IMR-90 (cell line): ENCODE measurements around the gene TRPC6. TPM values are rescaled to one million over a fixed set of nuclear protein-coding genes. Genes with fewer than 3 reads are reported as not detected.

Source experiments
- ATAC-seq: fragments of 200-7000 bp; cut with Tn5 transposase; 2 replicates; pipeline ENCODE4 v1.9.1; 2020; ENCODE audit warnings: low read depth, mild to moderate bottlenecking, moderate library complexity
- BruUV-seq: library from RNA; stranded (reverse); fragments of 400-500 nt; replicated peaks from 2 replicates; lab custom pipeline; 2021; lab: Mats Ljungman, UMichigan
- CTCF ChIA-PET: fragments of 300-600 bp; formaldehyde crosslinking; extraction: SDS; loops from one replicate; lab custom pipeline; 2021; ENCODE audit warnings: antibody characterized with exemption; lab: Yijun Ruan, JAX
- POLR2A ChIA-PET: fragments of 300-600 bp; sonication (Branson Sonifier 250); formaldehyde crosslinking; loops from one replicate; lab custom pipeline; 2022; ENCODE audit warnings: antibody characterized with exemption; ENCODE audit not compliant: unreplicated experiment; lab: Charles Lee
- DNase-seq: peaks from one replicate; pipeline ENCODE4 v3.0.0; 2013
- H2AFZ ChIP-seq: replicated peaks from 2 replicates; pipeline ENCODE3; 2013; ENCODE audit warnings: low read length, mild to moderate bottlenecking; ENCODE audit not compliant: poor library complexity
- H2AK5ac ChIP-seq: 2 replicates; pipeline ENCODE4 v1.6.1; 2013; ENCODE audit warnings: low read depth, low read length, inconsistent platforms
- H2AK9ac ChIP-seq: replicated peaks from 2 replicates; pipeline ENCODE3; 2013; ENCODE audit warnings: mild to moderate bottlenecking, low read depth, low read length, moderate library complexity; ENCODE audit not compliant: poor library complexity
- H2BK120ac ChIP-seq: 2 replicates; pipeline ENCODE4 v1.6.1; 2013; ENCODE audit warnings: low read depth, low read length, inconsistent platforms
- H2BK15ac ChIP-seq: 3 replicates; pipeline ENCODE4 v1.6.1; 2013; ENCODE audit warnings: low read depth, low read length, inconsistent platforms
- H2BK20ac ChIP-seq: 2 replicates; pipeline ENCODE4 v1.6.1; 2013; ENCODE audit warnings: low read depth, mild to moderate bottlenecking, inconsistent platforms, low read length, moderate library complexity
- H2BK5ac ChIP-seq: 2 replicates; pipeline ENCODE4 v1.6.1; 2013; ENCODE audit warnings: mild to moderate bottlenecking, low read depth, low read length, inconsistent platforms; ENCODE audit not compliant: poor library complexity, severe bottlenecking
- H3K14ac ChIP-seq: replicated peaks from 2 replicates; pipeline ENCODE4 v1.6.1; 2013; ENCODE audit warnings: low read depth, low read length, inconsistent platforms
- H3K18ac ChIP-seq: 2 replicates; pipeline ENCODE4 v1.6.1; 2013; ENCODE audit warnings: low read depth, low read length, control low read depth
- H3K23ac ChIP-seq: 2 replicates; pipeline ENCODE4 v1.6.1; 2013; ENCODE audit warnings: low read depth, low read length, inconsistent platforms
- H3K27ac ChIP-seq: 2 replicates; pipeline ENCODE4 v1.5.1; 2013; ENCODE audit warnings: mild to moderate bottlenecking, control low read depth, low read length; ENCODE audit not compliant: insufficient read depth
- H3K27me3 ChIP-seq: 2 replicates; pipeline ENCODE4 v1.6.1; 2013; ENCODE audit warnings: low read length; ENCODE audit not compliant: control insufficient read depth, insufficient read depth
- H3K36me3 ChIP-seq: 2 replicates; pipeline ENCODE4 v1.6.1; 2013; ENCODE audit warnings: low read length, mixed read lengths; ENCODE audit not compliant: control insufficient read depth, insufficient read depth
- H3K4ac ChIP-seq: 2 replicates; pipeline ENCODE4 v1.6.1; 2013; ENCODE audit warnings: low read depth, low read length, inconsistent platforms
- H3K4me1 ChIP-seq: 2 replicates; pipeline ENCODE4 v1.6.1; 2013; ENCODE audit warnings: low read length, mixed read lengths; ENCODE audit not compliant: control insufficient read depth, insufficient read depth
- H3K4me2 ChIP-seq: 2 replicates; pipeline ENCODE4 v1.6.1; 2013; ENCODE audit warnings: low read depth, mild to moderate bottlenecking, control low read depth, low read length, moderate library complexity
- H3K4me3 ChIP-seq: 2 replicates; pipeline ENCODE4 v1.5.1; 2013; ENCODE audit warnings: low read depth, mild to moderate bottlenecking, control low read depth, low read length, moderate library complexity; ENCODE audit not compliant: insufficient read depth
- H3K56ac ChIP-seq: 2 replicates; pipeline ENCODE4 v1.6.1; 2013; ENCODE audit warnings: low read length, inconsistent platforms; ENCODE audit not compliant: insufficient read depth; ENCODE audit errors: extremely low read depth
- H3K79me1 ChIP-seq, 2 experiments: 2 replicates each; pipeline ENCODE4 v1.6.1; 2013; ENCODE audit warnings: low read length in 2 of 2, inconsistent platforms in 1 of 2, low read depth in 1 of 2
- H3K9ac ChIP-seq: 2 replicates; pipeline ENCODE4 v1.6.1; 2013; ENCODE audit warnings: low read depth, low read length, control low read depth
- H3K9me1 ChIP-seq: 2 replicates; pipeline ENCODE4 v1.6.1; 2013; ENCODE audit warnings: low read length, inconsistent platforms; ENCODE audit not compliant: insufficient read depth
- H3K9me3 ChIP-seq: 2 replicates; pipeline ENCODE4 v1.6.1; 2013; ENCODE audit warnings: low read length; ENCODE audit not compliant: control insufficient read depth, insufficient read depth
- H4K20me1 ChIP-seq: 2 replicates; pipeline ENCODE4 v1.6.1; 2013; ENCODE audit warnings: low read length, inconsistent platforms; ENCODE audit not compliant: insufficient read depth
- H4K5ac ChIP-seq: 2 replicates; pipeline ENCODE4 v1.6.1; 2013; ENCODE audit warnings: mild to moderate bottlenecking, low read depth, low read length, control low read depth
- H4K8ac ChIP-seq, 2 experiments: 2 replicates each; pipeline ENCODE4 v1.6.1; 2013; ENCODE audit warnings: low read depth in 2 of 2, low read length in 2 of 2, control low read depth in 1 of 2, inconsistent platforms in 1 of 2
- H4K91ac ChIP-seq: 2 replicates; pipeline ENCODE4 v1.6.1; 2013; ENCODE audit warnings: low read depth, low read length, inconsistent platforms; ENCODE audit not compliant: insufficient read depth
- BHLHE40 ChIP-seq: fragments of 150-350 bp; IDR thresholded peaks from 2 replicates; pipeline ENCODE4 v1.6.1; 2016; ENCODE audit warnings: mild to moderate bottlenecking, low read depth, low read length
- CEBPB ChIP-seq: IDR thresholded peaks from 2 replicates; pipeline ENCODE4 v1.6.1; 2012; ENCODE audit warnings: low read depth, low read length, improper control_type of control experiment
- CHD1 ChIP-seq: IDR thresholded peaks from 2 replicates; pipeline ENCODE4 v1.6.1; 2012; ENCODE audit warnings: low read depth, low read length, improper control_type of control experiment
- FOS ChIP-seq: fragments of 150-350 bp; IDR thresholded peaks from 2 replicates; pipeline ENCODE4 v1.6.1; 2016; ENCODE audit warnings: low read depth, low read length
- MAFK ChIP-seq: IDR thresholded peaks from 2 replicates; pipeline ENCODE4 v1.6.1; 2012; ENCODE audit warnings: low read depth, low read length, improper control_type of control experiment
- MAZ ChIP-seq: IDR thresholded peaks from 2 replicates; pipeline ENCODE4 v1.6.1; 2012; ENCODE audit warnings: low read depth, mild to moderate bottlenecking, low read length, improper control_type of control experiment, moderate library complexity, borderline replicate concordance
- MXI1 ChIP-seq: IDR thresholded peaks from 2 replicates; pipeline ENCODE4 v1.6.1; 2012; ENCODE audit warnings: low read depth, mild to moderate bottlenecking, low read length, moderate library complexity, borderline replicate concordance
- NFE2L2 ChIP-seq: fragments of 150-350 bp; IDR thresholded peaks from 2 replicates; pipeline ENCODE4 v1.6.1; 2016; ENCODE audit warnings: low read depth, mild to moderate bottlenecking, low read length
- POLR2A ChIP-seq: IDR thresholded peaks from 2 replicates; pipeline ENCODE4 v1.6.1; 2012; ENCODE audit warnings: mild to moderate bottlenecking, low read depth, low read length
- RAD21 ChIP-seq: IDR thresholded peaks from 2 replicates; pipeline ENCODE4 v1.6.1; 2012; ENCODE audit warnings: low read length, improper control_type of control experiment
- RCOR1 ChIP-seq: IDR thresholded peaks from 2 replicates; pipeline ENCODE4 v1.6.1; 2012; ENCODE audit warnings: mild to moderate bottlenecking, low read length, improper control_type of control experiment; ENCODE audit not compliant: insufficient replicate concordance
- RFX5 ChIP-seq: IDR thresholded peaks from 2 replicates; pipeline ENCODE4 v1.8.0; 2012; ENCODE audit warnings: low read depth, mild to moderate bottlenecking, low read length, moderate library complexity
- SMC3 ChIP-seq: fragments of 150-350 bp; IDR thresholded peaks from 2 replicates; pipeline ENCODE4 v1.6.1; 2016; ENCODE audit warnings: low read depth, mild to moderate bottlenecking, antibody characterized with exemption, low read length, moderate library complexity
- dilution Hi-C: fragments of 300-500 bp; cut with HindIII; formaldehyde crosslinking; loops from one replicate; pipeline ENCODE4 v1.14.3; 2018; ENCODE audit warnings: low sequenced_read_pairs; ENCODE audit not compliant: unreplicated experiment
- in situ Hi-C: fragments of 300-500 bp; cut with MboI; formaldehyde crosslinking; loops from 3 replicates; pipeline ENCODE4 v1.14.3; 2019; ENCODE audit warnings: low sequenced_read_pairs, inconsistent platforms, mixed read lengths
- intact Hi-C: fragments of 100-400 bp; cut with micrococcal nuclease; formaldehyde crosslinking; loops from 2 replicates; pipeline ENCODE4 v1.10.0; 2022
- polyA plus RNA-seq, 3 experiments: library from polyadenylated mRNA; depleted of rRNA; stranded (reverse); fragments of >200 nt; gene quantifications; 2 replicates each; pipeline ENCODE4 v1.2.3, GENCODE V29; 2012; ENCODE audit warnings: low replicate concordance in 1 of 3
- total RNA-seq: library from RNA; depleted of rRNA; stranded (reverse); fragments of >200 nt; gene quantifications from 2 replicates; pipeline ENCODE4 v1.2.3, GENCODE V29; 2012
- TF ChIP-seq, protein P1 (sequence below): fragments of 150-350 bp; IDR thresholded peaks from 2 replicates; pipeline ENCODE4 v1.6.1; 2016; ENCODE audit warnings: low read depth, mild to moderate bottlenecking, low read length, moderate library complexity, borderline replicate concordance
- TF ChIP-seq, protein P2 (sequence below): fragments of 150-350 bp; IDR thresholded peaks from 2 replicates; pipeline ENCODE4 v1.6.1; 2017; ENCODE audit warnings: mild to moderate bottlenecking, antibody characterized with exemption, low read length, low read depth
- TF ChIP-seq, protein P3 (sequence below): conservative IDR thresholded peaks from 2 replicates; pipeline ENCODE4 v1.5.1; 2012; ENCODE audit warnings: mild to moderate bottlenecking, low read depth, low read length, improper control_type of control experiment

Gene TRPC6
- total and polyA plus RNA-seq, 2 of the 4 experiments (the other 2 are of a cell fraction): 0.99 to 2.3 TPM

DNA sequence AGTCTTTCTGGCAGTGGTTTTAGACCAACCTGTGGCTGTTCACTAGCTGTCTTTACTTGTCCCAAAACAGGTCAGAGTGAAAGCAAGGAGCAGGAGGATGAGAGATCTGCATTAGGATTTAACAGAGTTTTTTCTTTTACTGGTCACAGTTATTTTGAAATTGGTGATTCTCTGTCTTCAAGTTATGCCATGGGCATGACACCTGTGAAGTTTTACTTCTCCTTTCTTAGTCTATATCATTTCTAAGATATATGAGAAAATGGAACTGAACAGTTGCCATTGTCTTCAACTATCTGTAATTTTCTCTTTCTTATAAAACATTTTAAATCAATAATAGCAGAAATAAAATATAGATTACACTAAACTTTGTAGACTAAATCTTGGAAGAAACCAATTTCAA, 60.6 kb downstream of the TRPC6 start:
- H3K4me3 ChIP-seq: no peak overlapping the region
- no peak overlapping the region for H3K23ac ChIP-seq
- H4K5ac ChIP-seq: no peak overlapping the region
- no peak overlapping the region for H4K8ac ChIP-seq
- H3K14ac ChIP-seq: no peak overlapping the region
- no peak overlapping the region for H2BK120ac ChIP-seq
- no peak overlapping the region for H3K18ac ChIP-seq
- H3K9me3 ChIP-seq: no peaks in the 10 kb centered on the region
- no peaks in the 10 kb centered on the region; a peak in 1 of 4 replicates for H3K79me1 ChIP-seq
- H3K27ac ChIP-seq: no peak overlapping the region
- DNase-seq (no peak), ATAC-seq (no peak)
- CTCF ChIA-PET: interaction anchor here (0.8 kb wide), 1 partner anchor 10 kb away, joined by 3 read pairs; no protein-coding TSS in a partner anchor
- no peak overlapping the region for H3K9ac ChIP-seq
- no peak overlapping the region for H4K91ac ChIP-seq
- dilution Hi-C loops: no loop called here
- H2BK20ac ChIP-seq: no peak overlapping the region
- H3K56ac ChIP-seq: no peak overlapping the region
- BruUV-seq: no TSS peak
- H4K20me1 ChIP-seq: no peaks in the 10 kb centered on the region
- H2AK9ac ChIP-seq: no peak overlapping the region
- peaks cover 1% of the 10 kb centered on the region; the same call in 1 of the 2 replicates for H3K36me3 ChIP-seq
- H2AK5ac ChIP-seq: no peak overlapping the region
- intact Hi-C loops: loop anchor here (1.0 kb wide), 1 partner anchor 47 kb away; no protein-coding TSS in a partner anchor
- TF ChIP-seq, protein P1, sequence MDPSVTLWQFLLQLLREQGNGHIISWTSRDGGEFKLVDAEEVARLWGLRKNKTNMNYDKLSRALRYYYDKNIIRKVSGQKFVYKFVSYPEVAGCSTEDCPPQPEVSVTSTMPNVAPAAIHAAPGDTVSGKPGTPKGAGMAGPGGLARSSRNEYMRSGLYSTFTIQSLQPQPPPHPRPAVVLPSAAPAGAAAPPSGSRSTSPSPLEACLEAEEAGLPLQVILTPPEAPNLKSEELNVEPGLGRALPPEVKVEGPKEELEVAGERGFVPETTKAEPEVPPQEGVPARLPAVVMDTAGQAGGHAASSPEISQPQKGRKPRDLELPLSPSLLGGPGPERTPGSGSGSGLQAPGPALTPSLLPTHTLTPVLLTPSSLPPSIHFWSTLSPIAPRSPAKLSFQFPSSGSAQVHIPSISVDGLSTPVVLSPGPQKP: no peak
- TF ChIP-seq RFX5 (no peak), BHLHE40 (no peak), CHD1 (no peak), RCOR1 (no peak), CEBPB (no peak), POLR2A (no peak), MXI1 (no peak), NFE2L2 (no peak), MAZ (no peak), SMC3 (no peak), FOS (no peak), MAFK (no peak), RAD21 (no peak)
- TF ChIP-seq, protein P2, sequence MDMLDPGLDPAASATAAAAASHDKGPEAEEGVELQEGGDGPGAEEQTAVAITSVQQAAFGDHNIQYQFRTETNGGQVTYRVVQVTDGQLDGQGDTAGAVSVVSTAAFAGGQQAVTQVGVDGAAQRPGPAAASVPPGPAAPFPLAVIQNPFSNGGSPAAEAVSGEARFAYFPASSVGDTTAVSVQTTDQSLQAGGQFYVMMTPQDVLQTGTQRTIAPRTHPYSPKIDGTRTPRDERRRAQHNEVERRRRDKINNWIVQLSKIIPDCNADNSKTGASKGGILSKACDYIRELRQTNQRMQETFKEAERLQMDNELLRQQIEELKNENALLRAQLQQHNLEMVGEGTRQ: no peak
- TF ChIP-seq, protein P3, sequence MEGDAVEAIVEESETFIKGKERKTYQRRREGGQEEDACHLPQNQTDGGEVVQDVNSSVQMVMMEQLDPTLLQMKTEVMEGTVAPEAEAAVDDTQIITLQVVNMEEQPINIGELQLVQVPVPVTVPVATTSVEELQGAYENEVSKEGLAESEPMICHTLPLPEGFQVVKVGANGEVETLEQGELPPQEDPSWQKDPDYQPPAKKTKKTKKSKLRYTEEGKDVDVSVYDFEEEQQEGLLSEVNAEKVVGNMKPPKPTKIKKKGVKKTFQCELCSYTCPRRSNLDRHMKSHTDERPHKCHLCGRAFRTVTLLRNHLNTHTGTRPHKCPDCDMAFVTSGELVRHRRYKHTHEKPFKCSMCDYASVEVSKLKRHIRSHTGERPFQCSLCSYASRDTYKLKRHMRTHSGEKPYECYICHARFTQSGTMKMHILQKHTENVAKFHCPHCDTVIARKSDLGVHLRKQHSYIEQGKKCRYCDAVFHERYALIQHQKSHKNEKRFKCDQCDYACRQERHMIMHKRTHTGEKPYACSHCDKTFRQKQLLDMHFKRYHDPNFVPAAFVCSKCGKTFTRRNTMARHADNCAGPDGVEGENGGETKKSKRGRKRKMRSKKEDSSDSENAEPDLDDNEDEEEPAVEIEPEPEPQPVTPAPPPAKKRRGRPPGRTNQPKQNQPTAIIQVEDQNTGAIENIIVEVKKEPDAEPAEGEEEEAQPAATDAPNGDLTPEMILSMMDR: no peak
- no peaks in the 10 kb centered on the region for H3K4me1 ChIP-seq
- no peak overlapping the region for H3K4ac ChIP-seq
- H2BK15ac ChIP-seq: no peak overlapping the region
- H2BK5ac ChIP-seq: no peak overlapping the region
- POLR2A ChIA-PET: no interaction called here
- in situ Hi-C loops: no loop called here
- no peak overlapping the region for H2AFZ ChIP-seq
- H3K9me1 ChIP-seq: no peaks in the 10 kb centered on the region
- no peaks in the 10 kb centered on the region for H3K27me3 ChIP-seq
- H3K4me2 ChIP-seq: no peak overlapping the region
